C4-2B (cell line): ENCODE data around the gene GALK2.
A peak's percentile ranks its signal among the peaks of the same experiment; 100 is the strongest.

ENCODE experiments used
- CTCF ChIP-seq: fragments of 450-650 bp; conservative IDR thresholded peaks from 2 replicates; pipeline ENCODE4 v1.5.1; 2017; ENCODE audit warnings: mild to moderate bottlenecking
- ZFX ChIP-seq: fragments of 450-650 bp; IDR thresholded peaks from 2 replicates; pipeline ENCODE4 v1.6.1; 2017

- TF ChIP-seq CTCF (peak; percentile 11; the same call in 1 of the 2 replicates), ZFX (no peak)
These were observed 47.4 kb upstream of the GALK2 start for GRCh38 chr15:49122541-49123062.
